Natural killer cell (primary cell): ENCODE data around the gene CXCR6. TPM values are rescaled to one million over a fixed set of nuclear protein-coding genes. Genes with fewer than 3 reads are reported as not detected.

ENCODE experiments used
- ATAC-seq, 3 donors: fragments of 150-1000 bp in 2 of 3; fragments of 200-7000 bp in 1 of 3; cut with Tn5 transposase; 1 replicate in 1 of 3; 2 replicates in 2 of 3; pipeline ENCODE4 v1.10.0; 2021; ENCODE audit warnings: mild to moderate bottlenecking in 2 of 3, moderate library complexity in 2 of 3
- DNase-seq, 2 donors: peaks; one replicate each; pipeline versions ENCODE4 v3.0.0 to v3.0.0-alpha.2; 2013 to 2021; ENCODE audit warnings: mixed read lengths in 1 of 2
- H3K27ac ChIP-seq: one replicate; pipeline ENCODE4 v1.5.1; 2013; ENCODE audit warnings: mild to moderate bottlenecking, low read length
- H3K27me3 ChIP-seq: one replicate; pipeline ENCODE4 v1.6.1; 2013; ENCODE audit warnings: low read length; ENCODE audit not compliant: control insufficient read depth, insufficient read depth
- H3K36me3 ChIP-seq: one replicate; pipeline ENCODE4 v1.6.1; 2013; ENCODE audit warnings: low read length; ENCODE audit not compliant: control insufficient read depth, insufficient read depth
- H3K4me1 ChIP-seq: one replicate; pipeline ENCODE4 v1.6.1; 2013; ENCODE audit warnings: low read length; ENCODE audit not compliant: control insufficient read depth, insufficient read depth
- H3K4me3 ChIP-seq: one replicate; pipeline ENCODE4 v1.5.1; 2013; ENCODE audit warnings: low read length
- H3K9me3 ChIP-seq: one replicate; pipeline ENCODE4 v1.6.1; 2013; ENCODE audit warnings: low read length; ENCODE audit not compliant: control insufficient read depth, insufficient read depth
- H3K27ac Mint-ChIP-seq, 2 donors: one replicate each; pipeline ENCODE4 v1.8.0; 2022; ENCODE audit warnings: mild to moderate bottlenecking in 2 of 2, mixed read lengths in 2 of 2, moderate library complexity in 1 of 2
- H3K27me3 Mint-ChIP-seq, 2 donors: one replicate each; pipeline ENCODE4 v1.8.0; 2022; ENCODE audit warnings: low read depth in 2 of 2, mixed read lengths in 2 of 2
- H3K36me3 Mint-ChIP-seq: one replicate; pipeline ENCODE4 v1.8.0; 2022; ENCODE audit warnings: mixed read lengths
- H3K4me1 Mint-ChIP-seq, 2 donors: one replicate each; pipeline ENCODE4 v1.8.0; 2022; ENCODE audit warnings: mixed read lengths in 2 of 2
- H3K4me3 Mint-ChIP-seq: one replicate; pipeline ENCODE4 v1.8.0; 2022; ENCODE audit warnings: mild to moderate bottlenecking, moderate library complexity, mixed read lengths
- H3K9me3 Mint-ChIP-seq, 2 donors: one replicate each; pipeline ENCODE4 v1.8.0; 2022; ENCODE audit warnings: mixed read lengths in 2 of 2
- WGBS: methylation state at CpG from one replicate; pipeline ENCODE4 v1.1.7; 2013; ENCODE audit warnings: missing lambda C conversion rate; ENCODE audit not compliant: insufficient coverage; 5-methylcytosine and 5-hydroxymethylcytosine counted together
- intact Hi-C: fragments of 100-400 bp; cut with micrococcal nuclease; formaldehyde crosslinking; loops from one replicate; pipeline ENCODE4 v1.14.2; 2022
- total RNA-seq, 4 donors: library from RNA; stranded (reverse); fragments of 120-200 nt in 1 of 4; gene quantifications; one replicate each; pipeline versions ENCODE4 v1.2.3 to v1.2.4, GENCODE V29; 2013 to 2022
- TF ChIP-seq, protein P1 (sequence below): fragments of 200-600 bp; IDR thresholded peaks from one replicate; pipeline ENCODE4 v1.8.0; 2022; ENCODE audit warnings: antibody characterized with exemption

Gene CXCR6
- total RNA-seq, 3 donors from 2014 or later (not counting 1 experiment from before 2014, with no cell fraction given), result 0.95 to 2.1 (median 1.7) TPM

DNA sequence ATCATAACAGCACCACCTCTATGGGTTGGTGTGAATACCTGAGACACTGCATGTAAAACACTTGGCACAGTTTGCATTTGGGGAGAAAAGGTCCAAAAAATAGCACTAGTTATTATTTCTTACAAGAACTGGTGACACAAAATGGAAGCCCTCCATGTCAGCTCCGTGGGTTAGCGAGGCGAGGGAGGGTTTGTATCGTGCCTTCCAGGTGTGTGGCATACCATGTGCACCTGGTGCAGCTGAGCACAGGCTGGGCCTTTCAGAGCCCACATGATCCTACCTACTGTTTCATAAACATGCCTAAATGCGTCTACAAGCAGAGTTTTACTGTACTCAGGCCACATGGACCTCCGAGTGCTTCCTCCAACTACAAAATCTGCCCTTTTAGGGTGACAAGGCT, 5.6 kb downstream of the CXCR6 start:
- 89% methylated on average over 6 of the region's 6 CpGs for WGBS
- H3K36me3 ChIP-seq, result peaks cover 69% of the 10 kb centered on the region
- TF ChIP-seq, protein P1, sequence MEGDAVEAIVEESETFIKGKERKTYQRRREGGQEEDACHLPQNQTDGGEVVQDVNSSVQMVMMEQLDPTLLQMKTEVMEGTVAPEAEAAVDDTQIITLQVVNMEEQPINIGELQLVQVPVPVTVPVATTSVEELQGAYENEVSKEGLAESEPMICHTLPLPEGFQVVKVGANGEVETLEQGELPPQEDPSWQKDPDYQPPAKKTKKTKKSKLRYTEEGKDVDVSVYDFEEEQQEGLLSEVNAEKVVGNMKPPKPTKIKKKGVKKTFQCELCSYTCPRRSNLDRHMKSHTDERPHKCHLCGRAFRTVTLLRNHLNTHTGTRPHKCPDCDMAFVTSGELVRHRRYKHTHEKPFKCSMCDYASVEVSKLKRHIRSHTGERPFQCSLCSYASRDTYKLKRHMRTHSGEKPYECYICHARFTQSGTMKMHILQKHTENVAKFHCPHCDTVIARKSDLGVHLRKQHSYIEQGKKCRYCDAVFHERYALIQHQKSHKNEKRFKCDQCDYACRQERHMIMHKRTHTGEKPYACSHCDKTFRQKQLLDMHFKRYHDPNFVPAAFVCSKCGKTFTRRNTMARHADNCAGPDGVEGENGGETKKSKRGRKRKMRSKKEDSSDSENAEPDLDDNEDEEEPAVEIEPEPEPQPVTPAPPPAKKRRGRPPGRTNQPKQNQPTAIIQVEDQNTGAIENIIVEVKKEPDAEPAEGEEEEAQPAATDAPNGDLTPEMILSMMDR, result no peak
- DNase-seq, result no peak
- peaks cover 81% of the 10 kb centered on the region for H3K4me1 ChIP-seq
- intact Hi-C loops, result no loop called here
- H3K4me3 ChIP-seq, result no peak overlapping the region
- Mint-ChIP-seq H3K27ac (peak overlapping the region in 1 of 2 donors; percentile 73), H3K27me3 (no peaks in the 10 kb centered on the region), H3K9me3 (no peaks in the 10 kb centered on the region), H3K4me3 (no peak overlapping the region), H3K36me3 (peaks cover 7% of the 10 kb centered on the region), H3K4me1 (peaks cover 57 to 59% of the 10 kb centered on the region in 2 donors)
- no peaks in the 10 kb centered on the region for H3K9me3 ChIP-seq
- no peaks in the 10 kb centered on the region for H3K27me3 ChIP-seq
- no peak for ATAC-seq
- peak overlapping the region; percentile 67 for H3K27ac ChIP-seq

DNA sequence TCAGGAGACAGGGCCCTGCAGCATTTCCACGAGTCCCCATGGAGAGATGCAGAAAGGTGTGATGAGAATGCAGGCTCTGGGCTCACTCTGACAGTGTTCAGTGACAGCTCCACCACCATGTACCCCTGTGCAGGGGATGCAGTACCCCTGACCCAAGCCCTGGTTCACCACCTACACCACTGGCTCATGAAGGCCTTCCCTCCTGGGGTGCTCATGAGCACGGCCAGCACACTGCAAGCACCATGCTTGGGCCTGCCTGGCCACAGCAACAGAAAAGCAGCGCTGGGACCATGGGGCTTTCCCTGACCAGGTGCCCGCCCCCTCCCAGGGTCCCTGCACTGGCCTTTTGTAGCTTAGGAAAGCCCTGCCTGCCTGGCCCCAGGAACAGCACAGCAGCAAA, 6.2 kb downstream of the CXCR6 start:
- no peak overlapping the region for H3K4me3 Mint-ChIP-seq
- H3K27me3 ChIP-seq, result no peaks in the 10 kb centered on the region
- no peak for DNase-seq
- H3K9me3 ChIP-seq, result no peaks in the 10 kb centered on the region
- H3K27ac Mint-ChIP-seq, result peak overlapping the region in 1 of 2 donors; percentile 73
- peaks cover 84% of the 10 kb centered on the region for H3K4me1 ChIP-seq
- intact Hi-C loops, result no loop called here
- H3K27ac ChIP-seq, result peak overlapping the region; percentile 67
- peaks cover 7% of the 10 kb centered on the region for H3K36me3 Mint-ChIP-seq
- no peak overlapping the region for H3K4me3 ChIP-seq
- no peaks in the 10 kb centered on the region for H3K9me3 Mint-ChIP-seq
- H3K36me3 ChIP-seq, result peaks cover 74% of the 10 kb centered on the region
- TF ChIP-seq, protein P1, result no peak
- H3K4me1 Mint-ChIP-seq, result peaks cover 57 to 59% of the 10 kb centered on the region in 2 donors
- no peak for ATAC-seq
- H3K27me3 Mint-ChIP-seq, result no peaks in the 10 kb centered on the region
- WGBS, result 77% methylated on average over 4 of the region's 4 CpGs

DNA sequence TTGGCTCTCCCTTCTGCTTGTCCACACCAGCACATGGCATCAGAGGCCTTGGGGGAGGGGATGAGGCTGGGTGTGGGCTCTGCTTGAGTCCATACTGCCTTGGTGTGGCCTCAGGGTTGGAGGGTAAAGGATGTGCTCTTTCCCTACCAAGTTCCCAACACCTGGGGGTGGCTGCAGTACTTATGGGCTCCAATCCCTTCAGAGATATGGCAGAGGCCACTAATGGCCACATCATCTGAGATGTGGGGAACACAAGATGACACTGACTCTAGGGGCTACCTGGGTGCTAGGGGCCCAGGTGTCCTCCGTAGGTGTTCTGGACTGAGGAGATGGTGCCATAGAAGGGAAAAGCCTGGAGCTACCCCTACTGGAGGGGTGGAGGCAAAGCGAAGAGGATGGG, 6.9 kb downstream of the CXCR6 start:
- ATAC-seq (no peak), DNase-seq (no peak)
- Mint-ChIP-seq H3K36me3 (peaks cover 9% of the 10 kb centered on the region), H3K4me1 (peaks cover 51 to 52% of the 10 kb centered on the region in 2 donors), H3K9me3 (no peaks in the 10 kb centered on the region), H3K27me3 (no peaks in the 10 kb centered on the region), H3K4me3 (no peak overlapping the region), H3K27ac (peak overlapping the region in 1 of 2 donors; percentile 73)
- WGBS, result 94% methylated on average over 2 of the region's 2 CpGs
- Histone ChIP-seq H3K9me3 (no peaks in the 10 kb centered on the region), H3K27ac (peak overlapping the region; percentile 67), H3K4me3 (no peak overlapping the region), H3K27me3 (no peaks in the 10 kb centered on the region), H3K4me1 (peaks cover 77% of the 10 kb centered on the region), H3K36me3 (peaks cover 81% of the 10 kb centered on the region)
- intact Hi-C loops, result no loop called here
- TF ChIP-seq, protein P1, result no peak
